ENCODE measurements around the gene TSEN2.

TSEN2 gene

DNA sequence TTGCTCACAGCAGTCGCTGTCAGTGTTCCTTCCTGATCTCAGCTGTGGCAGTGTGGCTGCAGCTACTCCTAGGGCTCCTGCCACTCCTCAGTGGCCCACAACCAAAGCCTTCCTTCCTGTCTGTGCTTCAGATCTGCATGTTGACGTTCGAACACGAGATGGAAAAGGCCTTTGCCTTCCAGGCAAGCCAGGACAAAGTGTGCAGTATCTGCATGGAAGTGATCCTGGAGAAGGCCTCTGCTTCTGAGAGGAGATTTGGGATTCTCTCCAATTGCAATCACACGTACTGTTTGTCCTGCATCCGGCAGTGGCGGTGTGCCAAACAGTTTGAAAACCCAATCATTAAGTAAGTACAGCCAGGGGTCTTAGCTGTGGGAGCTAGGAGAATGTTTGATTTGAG is 90.4 kb downstream of the TSEN2 start:
- no peak overlapping the region for H3K4me3 ChIP-seq (ENCODE audit: insufficient read depth in 1 of 2, low read depth in 1 of 2, low read length in 2 of 2)
- H3K4ac ChIP-seq (ENCODE audit: low read depth in 1 of 2, low read length in 2 of 2) = no peak overlapping the region
- peaks cover 45% of the 10 kb centered on the region for H3K79me1 ChIP-seq (replicated peaks; ENCODE audit: low read length, poor library complexity, severe bottlenecking)
- no peak overlapping the region for H4K8ac ChIP-seq (ENCODE audit: low read length)
- no peak overlapping the region for H3K14ac ChIP-seq (ENCODE audit: low read length in 2 of 2)
- H2AK5ac ChIP-seq (ENCODE audit: low read length, severe bottlenecking) = no peak overlapping the region
- no peak overlapping the region for H3K4me2 ChIP-seq (ENCODE audit: low read length, poor library complexity, severe bottlenecking)
- H3K27ac ChIP-seq (ENCODE audit: low read length, poor library complexity, severe bottlenecking) = no peak overlapping the region
- no peak overlapping the region for H3K18ac ChIP-seq (ENCODE audit: low read depth in 1 of 2, low read length in 2 of 2)
- no peak overlapping the region for H2BK12ac ChIP-seq (ENCODE audit: low read length in 2 of 2)
- no peak overlapping the region for H2AFZ ChIP-seq (ENCODE audit: low read depth, low read length)
- no peaks in the 10 kb centered on the region for H3K27me3 ChIP-seq (ENCODE audit: control insufficient read depth in 1 of 2, insufficient read depth in 1 of 2, low read length in 2 of 2)
- H3K4me1 ChIP-seq (ENCODE audit: control insufficient read depth, insufficient read depth, low read depth, low read length) = peaks cover 6% of the 10 kb centered on the region
- H3K9ac ChIP-seq (ENCODE audit: low read length) = no peak overlapping the region
- no peak overlapping the region for H2BK5ac ChIP-seq (ENCODE audit: low read depth, low read length, poor library complexity, severe bottlenecking)
- no peak for DNase-seq
- WGBS = 96% methylated on average over 7 of the region's 7 CpGs
- no peak overlapping the region for H4K91ac ChIP-seq (ENCODE audit: low read length)
- H3K23ac ChIP-seq (ENCODE audit: low read length in 2 of 2) = no peak overlapping the region
- H3K36me3 ChIP-seq (ENCODE audit: control insufficient read depth in 1 of 2, insufficient read depth in 2 of 2, low read depth in 1 of 2, low read length in 2 of 2) = peaks cover 64 to 90% of the 10 kb centered on the region in 2 experiments
- no peak overlapping the region for H2BK15ac ChIP-seq (ENCODE audit: low read depth, poor library complexity, severe bottlenecking)
- H3K9me3 ChIP-seq (ENCODE audit: control insufficient read depth, low read length) = no peaks in the 10 kb centered on the region
- H2BK120ac ChIP-seq (ENCODE audit: low read depth, low read length) = no peak overlapping the region

DNA sequence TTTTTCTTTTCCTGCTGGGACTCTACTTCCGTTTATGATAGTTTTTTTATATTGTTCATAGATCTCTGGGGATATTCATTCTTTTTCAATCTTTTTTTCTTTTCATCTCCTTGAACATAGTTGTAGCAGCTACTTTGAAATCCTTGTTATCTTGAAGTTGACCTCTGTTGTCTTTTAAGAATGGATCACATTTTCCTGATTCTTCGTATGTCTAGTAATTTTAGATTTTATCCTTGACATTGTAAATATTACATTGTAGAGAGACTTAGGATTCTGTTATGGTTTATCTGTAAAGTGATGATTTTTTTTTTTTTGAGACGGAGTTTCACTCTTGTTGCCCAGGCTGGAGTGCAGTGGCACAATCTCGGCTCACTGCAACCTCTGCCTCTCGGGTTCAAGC is 93.1 kb downstream of the TSEN2 start:
- no peak overlapping the region for H3K4me3 ChIP-seq (ENCODE audit: insufficient read depth in 1 of 2, low read depth in 1 of 2, low read length in 2 of 2)

DNA sequence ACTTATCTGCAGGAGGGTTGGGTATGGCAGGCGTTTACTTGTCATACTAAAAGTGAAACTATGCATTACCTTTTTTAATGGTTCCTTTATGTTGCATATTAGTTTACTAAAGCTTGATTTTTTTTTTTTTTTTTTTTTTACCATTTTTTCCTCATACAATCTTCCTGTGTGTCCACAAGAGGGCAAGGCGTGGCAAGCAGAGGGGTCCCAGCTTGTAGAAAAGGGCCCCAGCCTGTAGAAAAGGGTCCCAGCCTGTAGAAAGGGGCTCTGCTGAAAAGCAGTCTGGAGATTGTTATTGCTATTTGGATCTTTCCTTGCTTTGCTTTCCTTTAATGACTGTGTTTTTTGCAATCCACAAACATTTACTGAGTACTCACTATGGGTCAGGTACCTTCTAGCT is 94.5 kb downstream of the TSEN2 start:
- H3K79me1 ChIP-seq (replicated peaks; ENCODE audit: low read length, poor library complexity, severe bottlenecking) = peaks cover 48% of the 10 kb centered on the region
- H3K9me3 ChIP-seq (ENCODE audit: control insufficient read depth, low read length) = no peaks in the 10 kb centered on the region
- no peak overlapping the region for H4K91ac ChIP-seq (ENCODE audit: low read length)
- no peak for DNase-seq
- H3K36me3 ChIP-seq (ENCODE audit: control insufficient read depth in 1 of 2, insufficient read depth in 2 of 2, low read depth in 1 of 2, low read length in 2 of 2) = peaks cover 61 to 85% of the 10 kb centered on the region in 2 experiments
- H2BK12ac ChIP-seq (ENCODE audit: low read length in 2 of 2) = no peak overlapping the region
- H4K8ac ChIP-seq (ENCODE audit: low read length) = no peak overlapping the region
- H3K18ac ChIP-seq (ENCODE audit: low read depth in 1 of 2, low read length in 2 of 2) = no peak overlapping the region
- WGBS = 88% methylated on average over 1 of the region's 2 CpGs
- no peak overlapping the region for H3K27ac ChIP-seq (ENCODE audit: low read length, poor library complexity, severe bottlenecking)
- no peak overlapping the region for H3K14ac ChIP-seq (ENCODE audit: low read length in 2 of 2)
- H3K9ac ChIP-seq (ENCODE audit: low read length) = no peak overlapping the region
- no peaks in the 10 kb centered on the region for H3K27me3 ChIP-seq (ENCODE audit: control insufficient read depth in 1 of 2, insufficient read depth in 1 of 2, low read length in 2 of 2)
- H2AK5ac ChIP-seq (ENCODE audit: low read length, severe bottlenecking) = no peak overlapping the region
- H3K4me2 ChIP-seq (ENCODE audit: low read length, poor library complexity, severe bottlenecking) = no peak overlapping the region
- H2BK5ac ChIP-seq (ENCODE audit: low read depth, low read length, poor library complexity, severe bottlenecking) = no peak overlapping the region
- H3K4me1 ChIP-seq (ENCODE audit: control insufficient read depth, insufficient read depth, low read depth, low read length) = peaks cover 4% of the 10 kb centered on the region
- no peak overlapping the region for H2BK120ac ChIP-seq (ENCODE audit: low read depth, low read length)
- no peak overlapping the region for H3K23ac ChIP-seq (ENCODE audit: low read length in 2 of 2)
- H2BK15ac ChIP-seq (ENCODE audit: low read depth, poor library complexity, severe bottlenecking) = no peak overlapping the region
- no peak overlapping the region for H3K4me3 ChIP-seq (ENCODE audit: insufficient read depth in 1 of 2, low read depth in 1 of 2, low read length in 2 of 2)
- H2AFZ ChIP-seq (ENCODE audit: low read depth, low read length) = no peak overlapping the region
- no peak overlapping the region for H3K4ac ChIP-seq (ENCODE audit: low read depth in 1 of 2, low read length in 2 of 2)

More for the DNA sequence above, 93.1 kb downstream of the TSEN2 start:
- no peak overlapping the region for H3K23ac ChIP-seq (ENCODE audit: low read length in 2 of 2)
- H4K8ac ChIP-seq (ENCODE audit: low read length) = no peak overlapping the region
- peaks cover 4% of the 10 kb centered on the region for H3K4me1 ChIP-seq (ENCODE audit: control insufficient read depth, insufficient read depth, low read depth, low read length)
- H3K9ac ChIP-seq (ENCODE audit: low read length) = no peak overlapping the region
- H3K18ac ChIP-seq (ENCODE audit: low read depth in 1 of 2, low read length in 2 of 2) = no peak overlapping the region
- H3K27me3 ChIP-seq (ENCODE audit: control insufficient read depth in 1 of 2, insufficient read depth in 1 of 2, low read length in 2 of 2) = no peaks in the 10 kb centered on the region
- no peak overlapping the region for H2BK5ac ChIP-seq (ENCODE audit: low read depth, low read length, poor library complexity, severe bottlenecking)
- no peak overlapping the region for H4K91ac ChIP-seq (ENCODE audit: low read length)
- H2BK15ac ChIP-seq (ENCODE audit: low read depth, poor library complexity, severe bottlenecking) = no peak overlapping the region
- H3K4ac ChIP-seq (ENCODE audit: low read depth in 1 of 2, low read length in 2 of 2) = no peak overlapping the region
- no peak overlapping the region for H3K14ac ChIP-seq (ENCODE audit: low read length in 2 of 2)
- no peak overlapping the region for H3K27ac ChIP-seq (ENCODE audit: low read length, poor library complexity, severe bottlenecking)
- no peak overlapping the region for H2AFZ ChIP-seq (ENCODE audit: low read depth, low read length)
- no peak overlapping the region for H2AK5ac ChIP-seq (ENCODE audit: low read length, severe bottlenecking)
- H3K36me3 ChIP-seq (ENCODE audit: control insufficient read depth in 1 of 2, insufficient read depth in 2 of 2, low read depth in 1 of 2, low read length in 2 of 2) = peaks cover 69 to 83% of the 10 kb centered on the region in 2 experiments
- H3K79me1 ChIP-seq (replicated peaks; ENCODE audit: low read length, poor library complexity, severe bottlenecking) = peaks cover 44% of the 10 kb centered on the region
- no peak overlapping the region for H2BK120ac ChIP-seq (ENCODE audit: low read depth, low read length)
- DNase-seq = no peak
- no peaks in the 10 kb centered on the region for H3K9me3 ChIP-seq (ENCODE audit: control insufficient read depth, low read length)
- H2BK12ac ChIP-seq (ENCODE audit: low read length in 2 of 2) = no peak overlapping the region
- H3K4me2 ChIP-seq (ENCODE audit: low read length, poor library complexity, severe bottlenecking) = no peak overlapping the region
- 98% methylated on average over 3 of the region's 5 CpGs for WGBS

DNA sequence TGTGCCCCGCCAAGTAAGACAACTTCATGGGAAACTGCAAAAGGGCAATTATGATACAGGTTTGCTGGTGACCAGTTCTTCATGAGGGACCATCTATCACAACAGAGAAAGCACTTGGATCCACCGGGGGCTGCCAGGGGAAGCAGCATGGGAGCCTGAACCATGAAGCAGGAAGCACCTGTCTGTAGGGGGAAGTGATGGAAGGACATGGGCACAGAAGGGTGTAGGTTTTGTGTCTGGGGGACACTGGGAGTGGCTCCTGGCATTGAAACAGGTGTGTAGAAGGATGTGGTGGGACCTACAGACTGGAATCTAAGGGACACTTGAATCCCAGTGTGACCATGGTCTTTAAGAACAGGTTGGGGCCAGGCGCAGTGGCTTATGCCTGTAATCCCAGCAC is 95.2 kb downstream of the TSEN2 start:
- H3K23ac ChIP-seq (ENCODE audit: low read length in 2 of 2) = no peak overlapping the region
- H4K91ac ChIP-seq (ENCODE audit: low read length) = no peak overlapping the region
- H2AK5ac ChIP-seq (ENCODE audit: low read length, severe bottlenecking) = no peak overlapping the region
- H2BK12ac ChIP-seq (ENCODE audit: low read length in 2 of 2) = no peak overlapping the region
- no peak overlapping the region for H3K27ac ChIP-seq (ENCODE audit: low read length, poor library complexity, severe bottlenecking)
- H3K79me1 ChIP-seq (replicated peaks; ENCODE audit: low read length, poor library complexity, severe bottlenecking) = peaks cover 47% of the 10 kb centered on the region
- H3K4ac ChIP-seq (ENCODE audit: low read depth in 1 of 2, low read length in 2 of 2) = no peak overlapping the region
- H2BK5ac ChIP-seq (ENCODE audit: low read depth, low read length, poor library complexity, severe bottlenecking) = no peak overlapping the region
- no peak for DNase-seq
- H3K36me3 ChIP-seq (ENCODE audit: control insufficient read depth in 1 of 2, insufficient read depth in 2 of 2, low read depth in 1 of 2, low read length in 2 of 2) = peaks cover 61 to 85% of the 10 kb centered on the region in 2 experiments
- peaks cover 4% of the 10 kb centered on the region for H3K4me1 ChIP-seq (ENCODE audit: control insufficient read depth, insufficient read depth, low read depth, low read length)
- H3K14ac ChIP-seq (ENCODE audit: low read length in 2 of 2) = no peak overlapping the region
- no peak overlapping the region for H3K18ac ChIP-seq (ENCODE audit: low read depth in 1 of 2, low read length in 2 of 2)
- H2BK120ac ChIP-seq (ENCODE audit: low read depth, low read length) = no peak overlapping the region
- no peak overlapping the region for H3K9ac ChIP-seq (ENCODE audit: low read length)
- H2AFZ ChIP-seq (ENCODE audit: low read depth, low read length) = no peak overlapping the region
- H3K4me2 ChIP-seq (ENCODE audit: low read length, poor library complexity, severe bottlenecking) = no peak overlapping the region
- no peak overlapping the region for H3K4me3 ChIP-seq (ENCODE audit: insufficient read depth in 1 of 2, low read depth in 1 of 2, low read length in 2 of 2)
- H4K8ac ChIP-seq (ENCODE audit: low read length) = no peak overlapping the region
- H3K27me3 ChIP-seq (ENCODE audit: control insufficient read depth in 1 of 2, insufficient read depth in 1 of 2, low read length in 2 of 2) = no peaks in the 10 kb centered on the region
- no peak overlapping the region for H2BK15ac ChIP-seq (ENCODE audit: low read depth, poor library complexity, severe bottlenecking)
- 98% methylated on average over 3 of the region's 3 CpGs for WGBS
- H3K9me3 ChIP-seq (ENCODE audit: control insufficient read depth, low read length) = no peaks in the 10 kb centered on the region

All from mesenchymal stem cell (in vitro differentiated cells and primary cell).